H1 (cell line): ENCODE data around the gene CXCL16. TPM values are rescaled to one million over a fixed set of nuclear protein-coding genes. Genes with fewer than 3 reads are reported as not detected.

Experiments used
- ATF3 ChIP-seq: IDR thresholded peaks from 2 replicates; pipeline ENCODE4 v1.6.1; 2011; ENCODE audit warnings: low read depth, mild to moderate bottlenecking, low read length; ENCODE audit not compliant: insufficient read depth
- EZH2 ChIP-seq: fragments of 200-600 bp; sonication (generic); IDR thresholded peaks from 2 replicates; pipeline ENCODE4 v1.7.1; 2012; ENCODE audit warnings: low read depth, mild to moderate bottlenecking, moderate library complexity, low read length, inconsistent platforms; ENCODE audit not compliant: severe bottlenecking
- polyA plus RNA-seq, 7 experiments: library from polyadenylated mRNA; depleted of rRNA in 3 of 7; stranded (reverse) in 5 of 7; unstranded in 2 of 7; fragments of >200 nt in 5 of 7; fragments of 200-250 nt in 2 of 7; gene quantifications; 1 replicate in 5 of 7; 2 replicates in 1 of 7; 4 replicates in 1 of 7; pipeline versions ENCODE4 v1.2.1 to v1.2.3, GENCODE V29; 2011 to 2013; ENCODE audit warnings: missing spikeins in 2 of 7, mixed read lengths in 2 of 7
- total RNA-seq: library from RNA; stranded (reverse); fragmentation: NEBNext Ultra II Directional; extraction: Animal tissue kit (Norgen Biotek cat#: 25700); gene quantifications from 2 replicates; pipeline ENCODE4 v1.2.1, GENCODE V29; 2021

CXCL16 gene
- total and polyA plus RNA-seq, 2 of the 8 experiments (the other 6 are each of a cell fraction or from before 2014, with no cell fraction given) = 3.5 to 4.8 TPM

GRCh38 chr17:4741544-4741943, 1.8 kb upstream of the CXCL16 start (continued):
- TF ChIP-seq ATF3 (no peak), EZH2 (no peak)
